Smooth muscle cell (in vitro differentiated cells): ENCODE results near the gene KCNG4. TPM values are rescaled to one million over a fixed set of nuclear protein-coding genes. Genes with fewer than 3 reads are reported as not detected.
"Not testable (repeated sequence)": the region's sequence is repeated elsewhere in the genome, so short reads cannot be mapped to it uniquely, and the experiment has no call there.

Experiments used
- DNase-seq: peaks from one replicate; lab custom pipeline; 2025; ENCODE audit not compliant: unreplicated experiment; lab: John Stamatoyannopoulos, UW
- H2AFZ ChIP-seq: fragments of 200-600 bp; sonication (generic); 2 replicates; pipeline ENCODE4 v1.6.0; 2016; ENCODE audit warnings: antibody characterized with exemption, low read depth, mild to moderate bottlenecking
- H3F3A ChIP-seq: fragments of 200-600 bp; sonication (generic); 2 replicates; pipeline ENCODE4 v1.6.0; 2017; ENCODE audit warnings: antibody characterized with exemption, low read depth
- H3K27ac ChIP-seq: fragments of 200-600 bp; sonication (generic); 2 replicates; pipeline ENCODE4 v1.5.1; 2016; ENCODE audit warnings: low read depth, mild to moderate bottlenecking
- H3K27me3 ChIP-seq: fragments of 200-600 bp; sonication (generic); 2 replicates; pipeline ENCODE4 v1.6.1; 2016; ENCODE audit warnings: low read depth, mild to moderate bottlenecking
- H3K36me3 ChIP-seq: fragments of 200-600 bp; sonication (generic); 2 replicates; pipeline ENCODE4 v1.5.1; 2016; ENCODE audit warnings: low read depth
- H3K4me1 ChIP-seq: fragments of 200-600 bp; sonication (generic); 2 replicates; pipeline ENCODE4 v1.5.1; 2016; ENCODE audit warnings: low read depth
- H3K4me2 ChIP-seq: fragments of 200-600 bp; sonication (generic); 2 replicates; pipeline ENCODE4 v1.6.0; 2016; ENCODE audit warnings: mild to moderate bottlenecking
- H3K4me3 ChIP-seq: fragments of 200-600 bp; sonication (generic); 2 replicates; pipeline ENCODE4 v1.5.1; 2016; ENCODE audit warnings: mild to moderate bottlenecking
- H3K79me2 ChIP-seq: fragments of 200-600 bp; sonication (generic); 2 replicates; pipeline ENCODE4 v1.6.0; 2016; ENCODE audit warnings: low read depth, mild to moderate bottlenecking
- H3K9ac ChIP-seq: fragments of 200-600 bp; sonication (generic); 2 replicates; pipeline ENCODE4 v1.6.0; 2016; ENCODE audit warnings: low read depth
- H3K9me3 ChIP-seq: fragments of 200-600 bp; sonication (generic); replicated peaks from 2 replicates; pipeline ENCODE4 v1.5.1; 2016; ENCODE audit warnings: low read depth
- H4K20me1 ChIP-seq: fragments of 200-600 bp; sonication (generic); 2 replicates; pipeline ENCODE4 v1.6.0; 2016; ENCODE audit warnings: low read depth
- WGBS: methylation state at CpG from one replicate; pipeline ENCODE4 v1.1.7; 2016; ENCODE audit warnings: low lambda C conversion rate; 5-methylcytosine and 5-hydroxymethylcytosine counted together
- polyA plus RNA-seq: library from polyadenylated mRNA; unstranded; fragments of >200 nt; fragmentation: Nextera tagmentation; extraction: Ambion mirVana; gene quantifications from 2 replicates; pipeline ENCODE4 v1.2.1, GENCODE V29; 2016
- total RNA-seq: library from RNA; depleted of rRNA; stranded (reverse); fragments of >200 nt; gene quantifications from 2 replicates; pipeline ENCODE4 v1.2.3, GENCODE V29; 2014
- TF ChIP-seq, protein P1 (sequence below): fragments of 200-600 bp; sonication (generic); IDR thresholded peaks from 2 replicates; pipeline ENCODE4 v1.5.1; 2017; ENCODE audit warnings: borderline replicate concordance, mild to moderate bottlenecking, antibody characterized with exemption; ENCODE audit not compliant: insufficient read depth, poor library complexity, severe bottlenecking

The KCNG4 gene
- total and polyA plus RNA-seq, 2 experiments from 2014 or later: not detected

DNA sequence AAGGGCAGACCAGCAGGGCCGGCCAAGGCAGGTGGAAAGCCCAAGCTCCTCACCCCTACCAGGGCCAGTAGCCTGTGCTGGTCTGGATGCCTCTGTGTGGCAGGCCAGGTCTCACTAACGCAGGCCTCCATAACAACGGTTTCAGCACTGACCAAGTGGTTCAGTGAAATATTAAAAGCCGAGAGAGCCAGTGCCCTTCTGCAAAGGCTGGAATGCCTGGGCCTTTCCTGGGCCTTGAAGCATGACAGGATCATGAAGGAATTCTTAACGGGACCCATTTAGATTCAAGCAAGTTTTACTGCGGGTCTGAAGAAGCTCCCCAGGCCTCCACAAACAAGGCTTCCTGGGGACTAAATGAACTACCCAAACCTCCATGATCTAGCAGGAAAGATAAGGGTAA lies 32.6 kb downstream of the KCNG4 start:
- H3K9ac ChIP-seq: no peak overlapping the region
- no peaks in the 10 kb centered on the region for H3F3A ChIP-seq
- H3K9me3 ChIP-seq: no peaks in the 10 kb centered on the region
- H3K4me1 ChIP-seq: no peaks in the 10 kb centered on the region
- H3K36me3 ChIP-seq: no peaks in the 10 kb centered on the region
- no peaks in the 10 kb centered on the region for H3K79me2 ChIP-seq
- DNase-seq: no peak
- H2AFZ ChIP-seq: no peak overlapping the region
- H3K27ac ChIP-seq: no peak overlapping the region
- H4K20me1 ChIP-seq: no peaks in the 10 kb centered on the region
- H3K4me3 ChIP-seq: no peak overlapping the region
- no peaks in the 10 kb centered on the region for H3K27me3 ChIP-seq
- WGBS: 51% methylated on average over 6 of the region's 6 CpGs
- TF ChIP-seq, protein P1, sequence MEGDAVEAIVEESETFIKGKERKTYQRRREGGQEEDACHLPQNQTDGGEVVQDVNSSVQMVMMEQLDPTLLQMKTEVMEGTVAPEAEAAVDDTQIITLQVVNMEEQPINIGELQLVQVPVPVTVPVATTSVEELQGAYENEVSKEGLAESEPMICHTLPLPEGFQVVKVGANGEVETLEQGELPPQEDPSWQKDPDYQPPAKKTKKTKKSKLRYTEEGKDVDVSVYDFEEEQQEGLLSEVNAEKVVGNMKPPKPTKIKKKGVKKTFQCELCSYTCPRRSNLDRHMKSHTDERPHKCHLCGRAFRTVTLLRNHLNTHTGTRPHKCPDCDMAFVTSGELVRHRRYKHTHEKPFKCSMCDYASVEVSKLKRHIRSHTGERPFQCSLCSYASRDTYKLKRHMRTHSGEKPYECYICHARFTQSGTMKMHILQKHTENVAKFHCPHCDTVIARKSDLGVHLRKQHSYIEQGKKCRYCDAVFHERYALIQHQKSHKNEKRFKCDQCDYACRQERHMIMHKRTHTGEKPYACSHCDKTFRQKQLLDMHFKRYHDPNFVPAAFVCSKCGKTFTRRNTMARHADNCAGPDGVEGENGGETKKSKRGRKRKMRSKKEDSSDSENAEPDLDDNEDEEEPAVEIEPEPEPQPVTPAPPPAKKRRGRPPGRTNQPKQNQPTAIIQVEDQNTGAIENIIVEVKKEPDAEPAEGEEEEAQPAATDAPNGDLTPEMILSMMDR: no peak
- H3K4me2 ChIP-seq: no peak overlapping the region

DNA sequence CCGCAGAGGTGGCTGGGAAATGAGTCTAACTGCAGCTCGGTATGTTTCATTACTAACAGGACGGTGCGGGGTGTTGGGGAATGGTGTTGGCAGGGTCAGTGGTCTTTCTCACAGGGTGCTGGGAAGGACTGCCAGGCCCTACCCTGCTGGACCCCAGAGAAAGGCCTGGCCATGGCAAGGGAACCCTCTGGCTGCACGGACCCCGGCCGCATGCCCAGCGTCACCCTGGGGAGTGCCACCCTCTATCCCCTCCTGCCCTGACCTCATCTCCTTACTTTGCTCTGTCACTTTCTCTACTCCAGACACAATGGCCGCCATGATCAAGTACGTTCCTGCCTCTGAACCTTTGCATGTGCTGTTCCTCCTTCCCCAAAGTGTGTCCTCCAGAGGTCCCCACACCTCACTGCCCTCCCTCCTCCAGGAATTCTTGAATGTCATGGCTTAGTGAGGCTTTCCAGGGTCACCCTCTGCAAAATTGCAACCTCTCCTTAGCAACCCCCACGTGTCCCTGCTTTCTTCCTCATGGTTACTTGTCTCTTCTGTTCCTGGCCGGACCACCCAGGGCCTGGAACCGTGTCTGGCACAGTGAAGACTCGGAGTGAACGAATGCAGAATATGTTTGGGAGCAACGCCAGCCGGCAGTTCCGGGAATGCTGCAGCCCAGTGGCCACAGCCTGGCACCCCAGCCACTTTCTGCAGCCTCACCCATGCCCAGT lies 33.7 kb downstream of the KCNG4 start:
- TF ChIP-seq, protein P1: no peak
- Histone ChIP-seq H3K4me2 (no peak overlapping the region), H3K27me3 (no peaks in the 10 kb centered on the region), H3K4me3 (no peak overlapping the region), H3K9me3 (no peaks in the 10 kb centered on the region), H2AFZ (no peak overlapping the region), H3K27ac (no peak overlapping the region), H4K20me1 (no peaks in the 10 kb centered on the region), H3F3A (no peaks in the 10 kb centered on the region), H3K36me3 (no peaks in the 10 kb centered on the region), H3K9ac (no peak overlapping the region), H3K79me2 (no peaks in the 10 kb centered on the region), H3K4me1 (no peaks in the 10 kb centered on the region)
- DNase-seq: no peak
- 92% methylated on average over 18 of the region's 18 CpGs for WGBS

DNA sequence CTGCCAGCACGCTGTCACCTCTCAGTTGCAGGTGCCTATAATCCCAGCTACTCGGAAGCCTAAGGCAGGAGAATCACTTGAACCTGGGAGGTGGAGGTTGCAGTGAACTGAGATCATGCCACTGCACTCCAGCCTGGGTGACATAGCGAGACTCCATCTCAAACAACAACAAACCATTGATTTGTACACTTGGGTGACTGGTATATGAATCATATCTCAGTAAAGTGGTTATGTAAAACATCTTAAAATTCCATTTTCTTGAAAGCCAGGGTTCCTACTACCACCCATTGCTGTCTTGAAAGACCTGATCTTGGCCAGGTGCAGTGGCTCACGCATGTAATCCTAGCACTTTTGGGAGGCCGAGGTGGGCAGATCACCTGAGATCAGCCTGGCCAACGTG lies 34.7 kb downstream of the KCNG4 start:
- not testable (repeated sequence) for H3K36me3 ChIP-seq, H3K9me3 ChIP-seq, DNase-seq, H3K27me3 ChIP-seq, H3K9ac ChIP-seq, H3K4me1 ChIP-seq, H3K4me2 ChIP-seq, H3K27ac ChIP-seq, H3F3A ChIP-seq, H3K4me3 ChIP-seq, H2AFZ ChIP-seq, H4K20me1 ChIP-seq, H3K79me2 ChIP-seq
- 91% methylated on average over 6 of the region's 6 CpGs for WGBS

DNA sequence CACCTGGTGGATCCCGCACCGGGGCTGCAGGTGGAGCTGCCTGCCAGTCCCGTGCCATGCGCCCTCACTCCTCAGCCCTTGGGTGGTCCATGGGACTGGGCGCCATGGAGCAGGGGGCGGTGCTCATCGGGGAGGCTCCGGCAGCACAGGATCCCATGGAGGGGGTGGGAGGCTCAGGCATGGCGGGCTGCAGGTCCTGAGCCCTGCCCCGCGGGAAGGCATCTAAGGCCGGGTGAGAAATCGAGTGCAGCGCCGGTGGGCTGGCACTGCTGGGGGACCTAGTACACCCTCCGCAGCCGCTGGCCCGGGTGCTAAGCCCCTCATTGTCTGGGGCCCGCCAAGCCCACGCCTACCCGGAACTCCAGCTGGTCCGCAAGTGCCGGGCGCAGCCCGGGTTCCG lies 35.3 kb downstream of the KCNG4 start:
- H3K79me2 ChIP-seq, H3K27me3 ChIP-seq, DNase-seq, H4K20me1 ChIP-seq, H3K4me1 ChIP-seq, H3F3A ChIP-seq, H3K36me3 ChIP-seq, H3K4me3 ChIP-seq, H2AFZ ChIP-seq, H3K9me3 ChIP-seq, H3K9ac ChIP-seq, H3K4me2 ChIP-seq, H3K27ac ChIP-seq: not testable (repeated sequence)
- WGBS: 97% methylated on average over 20 of the region's 26 CpGs
